ENCODE results near the gene OPA1. TPM values are rescaled to one million over a fixed set of nuclear protein-coding genes. Genes with fewer than 3 reads are reported as not detected.

OPA1 gene, protein sequence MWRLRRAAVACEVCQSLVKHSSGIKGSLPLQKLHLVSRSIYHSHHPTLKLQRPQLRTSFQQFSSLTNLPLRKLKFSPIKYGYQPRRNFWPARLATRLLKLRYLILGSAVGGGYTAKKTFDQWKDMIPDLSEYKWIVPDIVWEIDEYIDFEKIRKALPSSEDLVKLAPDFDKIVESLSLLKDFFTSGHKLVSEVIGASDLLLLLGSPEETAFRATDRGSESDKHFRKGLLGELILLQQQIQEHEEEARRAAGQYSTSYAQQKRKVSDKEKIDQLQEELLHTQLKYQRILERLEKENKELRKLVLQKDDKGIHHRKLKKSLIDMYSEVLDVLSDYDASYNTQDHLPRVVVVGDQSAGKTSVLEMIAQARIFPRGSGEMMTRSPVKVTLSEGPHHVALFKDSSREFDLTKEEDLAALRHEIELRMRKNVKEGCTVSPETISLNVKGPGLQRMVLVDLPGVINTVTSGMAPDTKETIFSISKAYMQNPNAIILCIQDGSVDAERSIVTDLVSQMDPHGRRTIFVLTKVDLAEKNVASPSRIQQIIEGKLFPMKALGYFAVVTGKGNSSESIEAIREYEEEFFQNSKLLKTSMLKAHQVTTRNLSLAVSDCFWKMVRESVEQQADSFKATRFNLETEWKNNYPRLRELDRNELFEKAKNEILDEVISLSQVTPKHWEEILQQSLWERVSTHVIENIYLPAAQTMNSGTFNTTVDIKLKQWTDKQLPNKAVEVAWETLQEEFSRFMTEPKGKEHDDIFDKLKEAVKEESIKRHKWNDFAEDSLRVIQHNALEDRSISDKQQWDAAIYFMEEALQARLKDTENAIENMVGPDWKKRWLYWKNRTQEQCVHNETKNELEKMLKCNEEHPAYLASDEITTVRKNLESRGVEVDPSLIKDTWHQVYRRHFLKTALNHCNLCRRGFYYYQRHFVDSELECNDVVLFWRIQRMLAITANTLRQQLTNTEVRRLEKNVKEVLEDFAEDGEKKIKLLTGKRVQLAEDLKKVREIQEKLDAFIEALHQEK
- total RNA-seq (2022) (62.5 and 73.4 TPM in 2 replicates), Bru-seq, nascent RNA (percentile 90 among the genes with signal in this experiment), BruChase-seq, experiment 1, labeled RNA remaining after a 6-hour chase (percentile 88 among the genes with signal in this experiment), BruChase-seq, experiment 2, labeled RNA remaining after a 2-hour chase (percentile 86 among the genes with signal in this experiment)
- long read RNA-seq, full-length matches to known transcripts, result 115 of 153 reads
- long read RNA-seq, partial matches to known transcripts, result 14 of 153 reads
- long read RNA-seq, other reads (novel, unspliced or antisense), result 24 of 153 reads

DNA sequence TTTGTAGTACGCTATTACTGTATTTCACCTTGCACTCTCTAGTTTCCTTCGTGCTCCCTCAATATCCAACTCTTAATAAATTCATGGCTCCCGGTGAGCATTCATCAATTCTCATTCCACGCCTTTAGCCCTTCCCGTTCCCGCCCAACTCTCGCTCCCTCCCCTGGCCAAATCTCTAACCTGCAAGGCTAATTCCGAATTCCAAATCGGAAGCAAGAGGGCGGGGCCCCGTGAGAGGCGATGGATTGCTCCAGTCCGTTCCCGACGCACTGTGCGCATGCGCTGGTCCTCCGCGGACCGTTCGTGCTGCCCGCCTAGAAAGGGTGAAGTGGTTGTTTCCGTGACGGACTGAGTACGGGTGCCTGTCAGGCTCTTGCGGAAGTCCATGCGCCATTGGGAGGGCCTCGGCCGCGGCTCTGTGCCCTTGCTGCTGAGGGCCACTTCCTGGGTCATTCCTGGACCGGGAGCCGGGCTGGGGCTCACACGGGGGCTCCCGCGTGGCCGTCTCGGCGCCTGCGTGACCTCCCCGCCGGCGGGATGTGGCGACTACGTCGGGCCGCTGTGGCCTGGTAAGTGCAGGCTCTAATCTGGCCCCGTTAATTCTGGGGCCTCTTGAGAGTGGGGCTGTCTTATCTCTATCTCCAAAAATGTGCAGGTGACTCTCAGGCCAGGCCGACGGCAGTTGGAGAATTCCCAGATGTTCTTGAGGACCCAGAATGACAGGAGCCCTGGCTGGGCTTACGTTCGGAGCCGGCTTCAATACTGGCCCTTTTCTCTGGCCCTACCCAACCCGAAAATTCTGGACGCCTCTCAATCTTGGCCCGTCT is at the start of gene OPA1:
OPA1 (plus strand) TSS at position 368 of the 827 bp plus-strand sequence; CDS start at position 538, 170 bp downstream.
- no peaks in the 10 kb centered on the region for H3K27me3 Mint-ChIP-seq (ENCODE audit: insufficient read depth, unreplicated experiment)
- POLR2A ChIA-PET, result interaction anchor here (0.6 to 1.0 kb wide), 2 partner anchors 676 to 1041 kb away, joined by 3 read pairs; no protein-coding TSS in a partner anchor
- H3K4me1 Mint-ChIP-seq (ENCODE audit: insufficient read depth, unreplicated experiment), result peaks cover 37% of the 10 kb centered on the region
- CTCF ChIA-PET, result interaction anchor here (0.6 kb wide), 1 partner anchor 131 kb away, joined by 3 read pairs; no protein-coding TSS in a partner anchor
- intact Hi-C loops (cut with micrococcal nuclease), result no loop called here
- TF ChIP-seq, protein P1, sequence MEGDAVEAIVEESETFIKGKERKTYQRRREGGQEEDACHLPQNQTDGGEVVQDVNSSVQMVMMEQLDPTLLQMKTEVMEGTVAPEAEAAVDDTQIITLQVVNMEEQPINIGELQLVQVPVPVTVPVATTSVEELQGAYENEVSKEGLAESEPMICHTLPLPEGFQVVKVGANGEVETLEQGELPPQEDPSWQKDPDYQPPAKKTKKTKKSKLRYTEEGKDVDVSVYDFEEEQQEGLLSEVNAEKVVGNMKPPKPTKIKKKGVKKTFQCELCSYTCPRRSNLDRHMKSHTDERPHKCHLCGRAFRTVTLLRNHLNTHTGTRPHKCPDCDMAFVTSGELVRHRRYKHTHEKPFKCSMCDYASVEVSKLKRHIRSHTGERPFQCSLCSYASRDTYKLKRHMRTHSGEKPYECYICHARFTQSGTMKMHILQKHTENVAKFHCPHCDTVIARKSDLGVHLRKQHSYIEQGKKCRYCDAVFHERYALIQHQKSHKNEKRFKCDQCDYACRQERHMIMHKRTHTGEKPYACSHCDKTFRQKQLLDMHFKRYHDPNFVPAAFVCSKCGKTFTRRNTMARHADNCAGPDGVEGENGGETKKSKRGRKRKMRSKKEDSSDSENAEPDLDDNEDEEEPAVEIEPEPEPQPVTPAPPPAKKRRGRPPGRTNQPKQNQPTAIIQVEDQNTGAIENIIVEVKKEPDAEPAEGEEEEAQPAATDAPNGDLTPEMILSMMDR (IDR thresholded peaks at IDR 0.05; ENCODE audit: unreplicated experiment), result peak; percentile 11
- BruUV-seq (replicated peaks), result no TSS peak
- peaks cover 15% of the 10 kb centered on the region for H3K36me3 Mint-ChIP-seq (ENCODE audit: insufficient read depth, unreplicated experiment)
- H3K4me3 Mint-ChIP-seq (ENCODE audit: unreplicated experiment), result peak within 1 kb of the TSS; percentile 100
- DNase-seq (ENCODE audit: unreplicated experiment), result peak; percentile 99
- H3K27ac Mint-ChIP-seq (ENCODE audit: low read depth, unreplicated experiment), result peak within 1 kb of the TSS; percentile 98
- no peaks in the 10 kb centered on the region for H3K9me3 Mint-ChIP-seq (ENCODE audit: unreplicated experiment)

DNA sequence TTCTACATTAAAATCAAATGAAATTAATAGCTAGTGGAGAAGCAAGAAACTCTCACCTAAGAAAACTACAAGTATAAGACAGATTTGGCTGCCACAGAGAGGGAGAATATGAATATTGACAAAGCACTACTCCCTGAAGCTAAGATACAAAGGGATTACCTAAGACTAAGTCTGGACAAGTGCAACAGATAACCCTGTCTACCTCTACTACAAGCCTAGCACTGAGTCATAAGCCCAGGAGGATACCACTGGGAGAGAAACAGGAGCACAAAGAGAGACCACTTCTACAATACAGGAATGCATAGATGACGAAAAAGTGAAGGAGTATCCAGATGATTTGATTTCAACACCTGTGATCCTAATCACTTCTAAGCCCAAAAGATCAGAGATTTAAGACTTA is 48.7 kb upstream of the OPA1 start:
- Mint-ChIP-seq H3K4me3 (ENCODE audit: unreplicated experiment) (no peak overlapping the region), H3K27ac (ENCODE audit: low read depth, unreplicated experiment) (no peak overlapping the region), H3K36me3 (ENCODE audit: insufficient read depth, unreplicated experiment) (no peaks in the 10 kb centered on the region), H3K9me3 (ENCODE audit: unreplicated experiment) (peaks cover 7% of the 10 kb centered on the region), H3K4me1 (ENCODE audit: insufficient read depth, unreplicated experiment) (no peaks in the 10 kb centered on the region), H3K27me3 (ENCODE audit: insufficient read depth, unreplicated experiment) (peaks cover 12% of the 10 kb centered on the region)
- intact Hi-C loops (cut with micrococcal nuclease), result no loop called here
- DNase-seq (ENCODE audit: unreplicated experiment), result no peak
- TF ChIP-seq, protein P1 (IDR thresholded peaks at IDR 0.05; ENCODE audit: unreplicated experiment), result no peak
- ChIA-PET POLR2A (no interaction called here), CTCF (interaction anchor here (1.1 kb wide), 1 partner anchor 8 kb away, joined by 4 read pairs; no protein-coding TSS in a partner anchor)
- no TSS peak for BruUV-seq (replicated peaks)

DNA sequence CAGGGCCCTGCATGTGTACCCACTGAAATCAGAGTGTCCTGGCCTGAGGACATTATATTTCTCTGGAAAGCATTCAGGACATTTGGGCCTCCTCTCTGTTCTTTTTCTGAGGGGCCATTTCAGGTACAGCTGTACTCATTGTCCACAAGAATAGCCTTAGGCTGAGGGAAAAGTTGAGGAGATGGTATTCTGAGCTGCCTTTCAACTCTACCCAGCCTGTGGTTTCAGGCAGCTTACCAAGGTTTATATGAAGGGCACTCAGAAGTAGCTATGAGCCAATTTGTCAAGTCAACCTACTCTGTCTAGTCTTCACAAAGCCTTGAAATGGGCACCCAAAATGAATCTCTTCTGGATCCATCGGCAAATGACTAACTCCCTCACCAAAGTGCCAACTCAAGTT is 47.7 kb upstream of the OPA1 start:
- H3K4me1 Mint-ChIP-seq (ENCODE audit: insufficient read depth, unreplicated experiment), result no peaks in the 10 kb centered on the region
- DNase-seq (ENCODE audit: unreplicated experiment), result no peak
- CTCF ChIA-PET, result interaction anchor here (0.6 kb wide), 1 partner anchor 285 kb away, joined by 6 read pairs; no protein-coding TSS in a partner anchor
- no peaks in the 10 kb centered on the region for H3K36me3 Mint-ChIP-seq (ENCODE audit: insufficient read depth, unreplicated experiment)
- peaks cover 12% of the 10 kb centered on the region for H3K27me3 Mint-ChIP-seq (ENCODE audit: insufficient read depth, unreplicated experiment)
- H3K4me3 Mint-ChIP-seq (ENCODE audit: unreplicated experiment), result no peak overlapping the region
- H3K9me3 Mint-ChIP-seq (ENCODE audit: unreplicated experiment), result peaks cover 7% of the 10 kb centered on the region
- H3K27ac Mint-ChIP-seq (ENCODE audit: low read depth, unreplicated experiment), result no peak overlapping the region
- POLR2A ChIA-PET, result no interaction called here
- intact Hi-C loops (cut with micrococcal nuclease), result no loop called here
- TF ChIP-seq, protein P1 (IDR thresholded peaks at IDR 0.05; ENCODE audit: unreplicated experiment), result no peak
- BruUV-seq (replicated peaks), result no TSS peak

Measured in MCF 10A (cell line).